HG02870 (cell line): Measurements from ENCODE around the gene TMSB10.
"Not testable (repeated sequence)": the region's sequence is repeated elsewhere in the genome, so short reads cannot be mapped to it uniquely, and the experiment has no call there.

Experiments
- ATAC-seq: cut with Tn5 transposase; IDR thresholded peaks from one replicate; pipeline ENCODE4 v1.9.1; 2021; ENCODE audit warnings: mild to moderate bottlenecking, moderate library complexity; ENCODE audit not compliant: unreplicated experiment

The TMSB10 gene

GRCh38 chr2:84905181-84906107, at the start of gene TMSB10:
TSS of gene TMSB10 (plus strand) at chr2:84905656.
- peak; percentile 53 for ATAC-seq

GRCh38 chr2:84855731-84856130, 49.7 kb upstream of the TMSB10 start:
- no peak for ATAC-seq

- peak; percentile 68 for ATAC-seq
Observed at GRCh38 chr2:84856787-84857186, 48.7 kb upstream of the TMSB10 start.

- no peak for ATAC-seq
Observed at GRCh38 chr2:84857566-84857965, 47.9 kb upstream of the TMSB10 start.

- ATAC-seq: no peak
Observed at GRCh38 chr2:84858123-84858522, 47.3 kb upstream of the TMSB10 start.

- no peak for ATAC-seq
Observed at GRCh38 chr2:84858937-84859336, 46.5 kb upstream of the TMSB10 start.

GRCh38 chr2:84861539-84861938, 43.9 kb upstream of the TMSB10 start:
- no peak for ATAC-seq

- ATAC-seq: no peak
Observed at GRCh38 chr2:84862006-84862405, 43.5 kb upstream of the TMSB10 start.

GRCh38 chr2:84865181-84865783, 40.2 kb upstream of the TMSB10 start:
- ATAC-seq: peak; percentile 88

GRCh38 chr2:84866122-84866521, 39.3 kb upstream of the TMSB10 start:
- no peak for ATAC-seq

- ATAC-seq: not testable (repeated sequence)
Observed at GRCh38 chr2:84868327-84868726, 37.1 kb upstream of the TMSB10 start.

GRCh38 chr2:84870306-84870705, 35.1 kb upstream of the TMSB10 start:
- no peak for ATAC-seq

GRCh38 chr2:84872691-84873090, 32.8 kb upstream of the TMSB10 start:
- ATAC-seq: not testable (repeated sequence)

- ATAC-seq: no peak
Observed at GRCh38 chr2:84873350-84873749, 32.1 kb upstream of the TMSB10 start.

- ATAC-seq: no peak
Observed at GRCh38 chr2:84874381-84875212, 30.9 kb upstream of the TMSB10 start.

GRCh38 chr2:84875213-84875560, 30.3 kb upstream of the TMSB10 start:
- ATAC-seq: no peak

- not testable (repeated sequence) for ATAC-seq
Observed at GRCh38 chr2:84875619-84876018, 29.8 kb upstream of the TMSB10 start.

GRCh38 chr2:84876369-84876768, 29.1 kb upstream of the TMSB10 start:
- no peak for ATAC-seq

GRCh38 chr2:84878459-84878858, 27.0 kb upstream of the TMSB10 start:
- ATAC-seq: no peak

GRCh38 chr2:84878896-84879583, 26.4 kb upstream of the TMSB10 start:
- no peak for ATAC-seq
